Esophagus muscularis mucosa (tissue), 4 donors: ENCODE measurements around the gene HS6ST2.
A peak's percentile ranks its signal among the peaks of the same experiment; 100 is the strongest.

Experiments
- CTCF ChIP-seq, 3 experiments: fragments of 200-600 bp in 2 of 3; fragments of 450-650 bp in 1 of 3; sonication (generic) in 2 of 3; IDR thresholded peaks; one replicate each; pipeline ENCODE4 v1.5.1; 2017 to 2019; ENCODE audit warnings: antibody characterized with exemption in 3 of 3, mild to moderate bottlenecking in 2 of 3, moderate library complexity in 1 of 3
- EP300 ChIP-seq: sonication (generic); formaldehyde crosslinking; IDR thresholded peaks from one replicate; pipeline ENCODE4 v1.6.1; 2017; ENCODE audit warnings: antibody characterized with exemption
- POLR2A ChIP-seq: fragments of 450-650 bp; IDR thresholded peaks from one replicate; pipeline ENCODE4 v1.6.1; 2017; ENCODE audit warnings: antibody characterized with exemption, moderate library complexity, mild to moderate bottlenecking, low read depth

GRCh38 chrX:132612821-132613564 is 345.4 kb downstream of the HS6ST2 start:
- TF ChIP-seq CTCF (IDR thresholded peaks at IDR 0.05) (peak in 2 of 3 experiments; percentile 26 to 46), EP300 (no peak), POLR2A (no peak)
